ENCODE results near the gene CHRDL1. TPM values are rescaled to one million over a fixed set of nuclear protein-coding genes. Genes with fewer than 3 reads are reported as not detected.
"Not testable (repeated sequence)": the region's sequence is repeated elsewhere in the genome, so short reads cannot be mapped to it uniquely, and the experiment has no call there.

CHRDL1 gene
- total and polyA plus RNA-seq, 2 experiments from 2014 or later: 0.06 TPM; not detected in 1

DNA sequence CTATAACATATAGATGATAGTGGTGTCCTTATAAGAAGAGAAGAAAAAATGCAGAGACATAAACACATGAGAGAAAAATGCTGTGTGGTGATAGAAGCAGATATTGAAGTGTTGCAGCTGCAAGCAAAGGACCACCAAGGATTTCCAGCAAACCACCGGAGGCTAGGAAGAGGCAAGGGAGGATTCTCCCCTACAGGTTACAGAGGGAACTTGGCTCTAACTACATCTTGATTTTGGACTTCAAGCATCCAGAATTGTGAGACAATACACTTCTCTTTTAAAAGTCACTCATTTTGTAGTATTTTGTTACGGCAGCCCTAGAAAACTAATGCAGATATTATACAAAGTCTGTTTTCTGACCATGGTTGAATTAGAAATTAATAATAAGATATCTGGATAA lies 30.4 kb upstream of the CHRDL1 start:
- no peak for DNase-seq

DNA sequence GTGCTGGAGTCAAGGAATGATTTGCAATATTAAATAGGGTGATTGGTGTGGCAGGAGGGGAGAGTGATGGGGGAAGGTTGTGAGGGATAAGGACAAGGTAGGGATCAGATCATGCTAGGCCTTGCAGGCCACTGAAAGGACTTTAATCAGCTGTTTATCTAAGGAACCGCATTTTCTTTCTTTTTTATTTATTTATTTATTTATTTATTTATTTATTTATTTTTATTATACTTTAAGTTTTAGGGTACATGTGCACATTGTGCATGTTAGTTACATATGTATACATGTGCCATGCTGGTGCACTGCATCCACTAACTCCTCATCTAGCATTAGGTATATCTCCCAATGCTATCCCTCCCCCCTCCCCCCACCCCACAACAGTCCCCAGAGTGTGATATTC lies 20.9 kb upstream of the CHRDL1 start:
- H3K4me3 ChIP-seq; H3K27ac ChIP-seq; in situ Hi-C loops (cut with MboI); H3K9me2 ChIP-seq (ENCODE audit: insufficient read depth); DNase-seq; H3F3A ChIP-seq (ENCODE audit: insufficient read depth); H3K9ac ChIP-seq; H2AFZ ChIP-seq; H3K36me3 ChIP-seq (ENCODE audit: low read depth); H3K4me1 ChIP-seq (ENCODE audit: insufficient read depth); H3K27me3 ChIP-seq (replicated peaks; ENCODE audit: insufficient read depth); H4K20me1 ChIP-seq (ENCODE audit: insufficient read depth); H3K4me2 ChIP-seq (ENCODE audit: unreplicated experiment); H3K79me2 ChIP-seq (ENCODE audit: insufficient read depth); H3K9me3 ChIP-seq (ENCODE audit: low read depth): not testable (repeated sequence)
- WGBS, 2 experiments (ENCODE audit: low coverage in 1 of 2, low lambda C conversion rate in 2 of 2, missing lambda C conversion rate in 2 of 2): 44 to 57% methylated on average over 1 of the region's 1 CpG

More for the DNA sequence above, 30.4 kb upstream of the CHRDL1 start:
- Histone ChIP-seq H3K4me1 (ENCODE audit: insufficient read depth) (no peaks in the 10 kb centered on the region), H2AFZ (no peak overlapping the region), H3K9me2 (ENCODE audit: insufficient read depth) (no peaks in the 10 kb centered on the region), H3K27me3 (replicated peaks; ENCODE audit: insufficient read depth) (no peaks in the 10 kb centered on the region; the same call in 1 of the 2 replicates), H3K9me3 (ENCODE audit: low read depth) (no peaks in the 10 kb centered on the region), H3K4me2 (ENCODE audit: unreplicated experiment) (no peak overlapping the region), H3K9ac (no peak overlapping the region), H3K79me2 (ENCODE audit: insufficient read depth) (no peaks in the 10 kb centered on the region), H3F3A (ENCODE audit: insufficient read depth) (no peaks in the 10 kb centered on the region), H3K27ac (no peak overlapping the region), H3K36me3 (ENCODE audit: low read depth) (no peaks in the 10 kb centered on the region), H4K20me1 (ENCODE audit: insufficient read depth) (no peaks in the 10 kb centered on the region), H3K4me3 (no peak overlapping the region)
- WGBS, 2 experiments (ENCODE audit: low coverage in 1 of 2, low lambda C conversion rate in 2 of 2, missing lambda C conversion rate in 2 of 2): 48 to 49% methylated on average over 2 of the region's 2 CpGs
- TF ChIP-seq EZH2 (IDR thresholded peaks at IDR 0.05; ENCODE audit: insufficient read depth, poor library complexity, severe bottlenecking) (no peak), EZH2phosphoT487 (IDR thresholded peaks at IDR 0.05; ENCODE audit: insufficient read depth, low read depth) (no peak)
- in situ Hi-C loops (cut with MboI): no loop called here

DNA sequence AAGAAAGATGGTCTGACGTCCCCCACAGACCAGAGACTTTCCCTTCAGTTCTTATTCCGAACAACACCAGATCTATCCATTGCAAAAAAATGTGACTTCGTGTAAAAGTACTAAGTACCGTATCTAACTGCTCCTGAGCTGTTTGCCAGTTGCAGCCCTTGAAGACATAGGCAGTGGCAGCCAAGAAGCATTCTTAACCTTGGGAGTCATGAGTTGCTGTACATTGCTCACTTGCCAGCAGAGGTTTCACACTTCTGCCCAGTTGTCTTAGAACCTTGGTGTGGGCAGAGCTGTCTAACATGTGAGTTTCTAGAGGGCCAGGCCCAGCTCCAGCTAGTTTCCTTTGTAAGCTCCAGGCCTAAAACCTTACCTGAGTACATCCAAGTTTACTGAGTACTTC lies 10.5 kb upstream of the CHRDL1 start:
- in situ Hi-C loops (cut with MboI): no loop called here
- Histone ChIP-seq H3K79me2 (ENCODE audit: insufficient read depth) (no peaks in the 10 kb centered on the region), H3K27me3 (replicated peaks; ENCODE audit: insufficient read depth) (no peaks in the 10 kb centered on the region), H3K27ac (no peak overlapping the region), H3K36me3 (ENCODE audit: low read depth) (no peaks in the 10 kb centered on the region), H3K4me2 (ENCODE audit: unreplicated experiment) (no peak overlapping the region), H3K9ac (no peak overlapping the region), H2AFZ (no peak overlapping the region), H3K9me3 (ENCODE audit: low read depth) (no peaks in the 10 kb centered on the region), H3K9me2 (ENCODE audit: insufficient read depth) (no peaks in the 10 kb centered on the region), H3K4me1 (ENCODE audit: insufficient read depth) (peaks cover 19% of the 10 kb centered on the region), H3F3A (ENCODE audit: insufficient read depth) (peaks cover 7% of the 10 kb centered on the region; the same call in 1 of the 2 replicates), H4K20me1 (ENCODE audit: insufficient read depth) (no peaks in the 10 kb centered on the region), H3K4me3 (no peak overlapping the region)
- WGBS, 2 experiments (ENCODE audit: low coverage in 1 of 2, low lambda C conversion rate in 2 of 2, missing lambda C conversion rate in 2 of 2): 8 to 15% methylated on average over 4 of the region's 4 CpGs
- TF ChIP-seq EZH2phosphoT487 (IDR thresholded peaks at IDR 0.05; ENCODE audit: insufficient read depth, low read depth): no peak
- no peak for TF ChIP-seq EZH2 (IDR thresholded peaks at IDR 0.05; ENCODE audit: insufficient read depth, poor library complexity, severe bottlenecking)
- DNase-seq: peak; percentile 83

DNA sequence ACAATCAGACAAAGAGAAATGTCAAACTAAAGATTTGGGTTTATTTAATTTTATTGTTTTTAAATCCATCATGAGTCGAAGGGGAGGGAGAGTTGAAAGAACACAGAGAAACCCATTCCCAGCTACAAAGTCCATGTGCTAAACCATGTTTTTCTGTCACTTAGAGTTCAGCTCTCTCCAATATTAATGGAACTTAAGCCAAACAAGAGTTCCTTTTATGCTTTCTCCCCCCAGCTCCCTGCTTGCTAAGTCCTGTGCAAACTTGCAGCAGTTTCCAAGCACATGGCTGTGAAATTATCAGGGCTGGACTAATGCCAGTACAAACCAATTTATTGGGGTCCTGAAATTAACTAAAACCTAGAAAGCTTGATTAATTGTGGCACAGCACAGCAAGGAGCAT lies 9.7 kb upstream of the CHRDL1 start:
- no peak overlapping the region for H3K9ac ChIP-seq
- H3K9me3 ChIP-seq (ENCODE audit: low read depth): no peaks in the 10 kb centered on the region
- H3K4me2 ChIP-seq (ENCODE audit: unreplicated experiment): no peak overlapping the region
- H3K79me2 ChIP-seq (ENCODE audit: insufficient read depth): no peaks in the 10 kb centered on the region
- H3K4me3 ChIP-seq: no peak overlapping the region
- no peak for TF ChIP-seq EZH2phosphoT487 (IDR thresholded peaks at IDR 0.05; ENCODE audit: insufficient read depth, low read depth)
- 33% methylated on average over 1 of the region's 1 CpG for WGBS, 2 experiments (ENCODE audit: low coverage in 1 of 2, low lambda C conversion rate in 2 of 2, missing lambda C conversion rate in 2 of 2)
- DNase-seq: no peak
- H4K20me1 ChIP-seq (ENCODE audit: insufficient read depth): no peaks in the 10 kb centered on the region
- H3K9me2 ChIP-seq (ENCODE audit: insufficient read depth): no peaks in the 10 kb centered on the region
- peaks cover 19% of the 10 kb centered on the region for H3K4me1 ChIP-seq (ENCODE audit: insufficient read depth)
- in situ Hi-C loops (cut with MboI): no loop called here
- no peak overlapping the region for H3K27ac ChIP-seq
- H3F3A ChIP-seq (ENCODE audit: insufficient read depth): peaks cover 7% of the 10 kb centered on the region; the same call in 1 of the 2 replicates
- H3K27me3 ChIP-seq (replicated peaks; ENCODE audit: insufficient read depth): no peaks in the 10 kb centered on the region
- no peak overlapping the region for H2AFZ ChIP-seq
- H3K36me3 ChIP-seq (ENCODE audit: low read depth): no peaks in the 10 kb centered on the region

DNA sequence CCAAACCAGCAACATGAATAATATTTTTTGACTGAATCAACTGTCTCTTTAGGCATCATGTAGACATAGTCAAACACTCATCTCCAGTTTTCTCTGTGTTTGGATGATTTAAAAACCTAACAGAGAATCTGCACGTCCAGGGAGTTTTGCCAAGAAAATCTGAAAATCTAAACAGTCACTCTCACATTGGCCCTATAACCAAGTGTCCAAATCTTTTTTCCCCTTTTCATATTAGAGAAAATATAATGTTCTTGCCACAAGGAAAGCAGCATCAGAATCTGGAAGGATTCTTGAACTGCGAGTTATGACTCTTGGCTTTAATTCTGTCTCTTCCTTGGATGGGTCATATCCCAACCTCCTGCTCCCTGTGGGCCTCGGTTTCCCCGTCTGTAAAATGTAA lies 8.8 kb upstream of the CHRDL1 start:
- no peaks in the 10 kb centered on the region for H3K9me2 ChIP-seq (ENCODE audit: insufficient read depth)
- H3K9me3 ChIP-seq (ENCODE audit: low read depth): no peaks in the 10 kb centered on the region
- no peaks in the 10 kb centered on the region for H3K27me3 ChIP-seq (replicated peaks; ENCODE audit: insufficient read depth)
- no peaks in the 10 kb centered on the region for H3K79me2 ChIP-seq (ENCODE audit: insufficient read depth)
- H4K20me1 ChIP-seq (ENCODE audit: insufficient read depth): no peaks in the 10 kb centered on the region
- H3K4me1 ChIP-seq (ENCODE audit: insufficient read depth): peaks cover 19% of the 10 kb centered on the region
- H3K9ac ChIP-seq: no peak overlapping the region
- TF ChIP-seq EZH2 (IDR thresholded peaks at IDR 0.05; ENCODE audit: insufficient read depth, poor library complexity, severe bottlenecking): no peak
- no peak for TF ChIP-seq EZH2phosphoT487 (IDR thresholded peaks at IDR 0.05; ENCODE audit: insufficient read depth, low read depth)
- in situ Hi-C loops (cut with MboI): no loop called here
- H3K4me3 ChIP-seq: no peak overlapping the region
- H3F3A ChIP-seq (ENCODE audit: insufficient read depth): peaks cover 7% of the 10 kb centered on the region; the same call in 1 of the 2 replicates
- H3K4me2 ChIP-seq (ENCODE audit: unreplicated experiment): no peak overlapping the region
- WGBS, 2 experiments (ENCODE audit: low coverage in 1 of 2, low lambda C conversion rate in 2 of 2, missing lambda C conversion rate in 2 of 2): 7 to 13% methylated on average over 4 of the region's 4 CpGs
- DNase-seq: no peak
- no peak overlapping the region for H3K27ac ChIP-seq
- no peak overlapping the region for H2AFZ ChIP-seq
- H3K36me3 ChIP-seq (ENCODE audit: low read depth): no peaks in the 10 kb centered on the region
